HG03025 (cell line): ENCODE data around the gene GTPBP1.
A peak's percentile ranks its signal among the peaks of the same experiment; 100 is the strongest.

Experiments
- ATAC-seq: cut with Tn5 transposase; IDR thresholded peaks from one replicate; pipeline ENCODE4 v1.9.1; 2021; ENCODE audit warnings: mild to moderate bottlenecking, moderate library complexity; ENCODE audit not compliant: unreplicated experiment, low FRiP score

Gene GTPBP1

DNA sequence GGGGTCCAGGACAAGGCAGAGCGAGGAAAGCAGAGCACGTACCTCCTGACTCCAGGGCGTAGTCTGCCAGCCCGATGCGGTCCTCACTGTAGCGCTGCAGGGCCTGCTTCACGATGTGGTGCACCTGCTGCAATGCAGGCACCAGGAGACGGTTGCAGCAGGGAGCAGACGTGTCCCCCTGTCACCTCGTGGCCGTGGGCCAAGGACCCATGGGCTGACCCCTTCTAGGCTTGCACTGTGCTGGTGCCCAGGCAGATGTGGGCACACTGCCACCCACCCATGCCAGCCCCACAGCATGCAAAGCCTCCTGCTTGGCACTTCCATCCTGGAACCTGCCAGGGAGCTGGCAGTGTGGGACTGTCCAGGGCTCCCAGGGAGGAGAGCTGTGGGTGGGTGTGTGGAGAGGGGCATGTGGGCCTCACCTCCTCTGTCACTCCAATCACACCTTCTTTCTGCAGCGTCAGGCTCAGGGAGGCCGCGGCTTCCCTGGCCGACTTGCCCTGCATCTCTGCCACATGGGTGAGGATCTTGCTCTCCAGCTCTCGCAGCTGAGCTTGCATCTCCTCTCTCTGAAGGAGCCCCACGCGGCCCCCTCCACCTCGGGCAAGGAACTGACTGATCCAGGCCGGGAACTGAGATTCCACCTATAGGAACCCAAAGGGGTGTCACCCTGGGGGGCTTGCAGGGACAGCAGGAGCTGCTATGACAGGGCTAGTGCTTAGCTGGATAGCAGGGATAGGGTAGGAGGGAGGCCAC is 33.7 kb downstream of the GTPBP1 start:
- ATAC-seq, result no peak

DNA sequence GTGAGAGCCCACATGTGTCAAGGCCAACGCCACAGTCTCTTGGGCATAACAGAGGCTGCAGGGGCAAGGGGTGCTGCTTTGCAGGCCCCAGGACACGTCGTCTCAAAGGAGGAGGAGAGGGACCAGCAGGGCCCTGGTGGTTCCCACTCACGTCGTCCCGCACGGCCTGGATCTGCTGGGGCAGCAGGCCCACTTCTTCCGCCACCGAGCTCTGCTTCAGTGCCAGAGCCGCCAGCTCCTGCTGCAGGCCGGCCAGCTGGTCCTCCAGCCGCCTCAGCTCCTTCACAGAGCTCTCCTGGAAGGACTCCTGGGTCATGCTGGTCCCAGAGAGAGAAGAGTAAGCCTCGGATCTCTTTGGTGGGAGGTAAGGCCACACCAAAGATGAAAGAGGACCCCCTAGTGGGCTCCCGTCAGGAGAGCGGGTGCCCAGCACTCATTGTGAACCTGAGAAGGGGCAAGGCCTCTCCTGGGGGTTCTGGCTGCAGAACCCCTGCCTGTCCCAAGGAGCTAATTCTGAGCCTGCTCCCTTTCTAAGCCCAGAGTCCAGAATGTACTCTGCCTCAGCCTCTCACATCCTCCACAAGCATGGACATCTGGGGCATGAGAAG is 34.5 kb downstream of the GTPBP1 start:
- no peak for ATAC-seq

DNA sequence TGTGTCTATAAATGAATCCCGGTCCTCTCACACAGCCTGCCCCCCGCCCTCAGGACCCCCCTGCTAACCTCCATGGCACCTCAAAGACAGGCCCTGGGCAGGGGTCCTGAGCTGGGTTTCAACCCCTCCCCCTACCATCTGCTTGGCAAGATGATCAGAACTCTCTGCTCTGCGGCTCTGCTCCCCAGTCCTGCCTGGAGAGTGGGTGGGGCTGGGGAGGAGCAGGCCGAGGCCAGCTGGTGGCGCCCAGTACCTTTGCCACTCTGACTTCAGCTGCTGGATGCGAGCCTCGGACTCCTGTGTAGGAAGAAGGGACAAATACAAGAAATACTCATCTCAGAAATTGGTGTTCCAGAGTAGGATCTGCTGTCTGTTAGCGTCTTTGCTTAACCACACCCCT is 35.0 kb downstream of the GTPBP1 start:
- no peak for ATAC-seq

DNA sequence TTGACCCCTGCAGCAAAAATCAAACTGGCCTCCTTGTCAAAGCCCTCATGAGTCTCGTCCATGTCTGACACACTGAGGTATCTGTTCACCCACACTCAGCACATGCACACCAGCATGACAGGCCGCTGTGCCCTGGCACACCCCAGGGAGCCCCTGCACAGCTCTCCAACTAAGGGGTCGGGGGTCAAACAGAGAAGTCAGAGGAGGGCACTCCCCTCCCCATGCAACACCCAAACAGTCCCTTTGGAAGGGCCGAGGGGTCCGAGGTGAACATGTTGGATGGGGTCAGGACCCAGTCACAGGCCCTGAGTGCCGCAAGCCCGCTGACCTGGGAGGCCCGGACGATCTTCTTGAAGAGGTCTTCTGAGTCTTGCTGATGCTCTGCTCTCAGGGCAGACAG is 35.4 kb downstream of the GTPBP1 start:
- ATAC-seq, result no peak

DNA sequence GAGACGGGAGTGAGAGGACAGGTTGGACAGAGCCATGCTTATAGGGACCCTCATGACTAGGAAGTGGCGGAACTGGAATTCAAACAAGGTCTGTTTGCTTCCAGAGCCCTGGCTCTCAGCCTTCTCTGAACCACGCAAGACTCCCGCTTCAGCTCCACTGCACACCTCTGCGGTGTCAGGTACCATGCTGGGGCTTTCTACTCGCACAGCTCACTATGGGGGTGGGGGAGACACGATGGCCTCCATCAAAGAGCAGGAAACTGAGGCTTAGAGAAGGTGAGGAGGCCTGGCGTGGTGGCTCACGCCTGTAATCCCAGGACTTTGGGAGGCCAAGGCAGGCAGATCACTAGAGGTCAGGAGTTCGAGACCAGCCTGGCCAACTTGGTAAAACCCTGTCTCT is 35.8 kb downstream of the GTPBP1 start:
- ATAC-seq, result no peak

DNA sequence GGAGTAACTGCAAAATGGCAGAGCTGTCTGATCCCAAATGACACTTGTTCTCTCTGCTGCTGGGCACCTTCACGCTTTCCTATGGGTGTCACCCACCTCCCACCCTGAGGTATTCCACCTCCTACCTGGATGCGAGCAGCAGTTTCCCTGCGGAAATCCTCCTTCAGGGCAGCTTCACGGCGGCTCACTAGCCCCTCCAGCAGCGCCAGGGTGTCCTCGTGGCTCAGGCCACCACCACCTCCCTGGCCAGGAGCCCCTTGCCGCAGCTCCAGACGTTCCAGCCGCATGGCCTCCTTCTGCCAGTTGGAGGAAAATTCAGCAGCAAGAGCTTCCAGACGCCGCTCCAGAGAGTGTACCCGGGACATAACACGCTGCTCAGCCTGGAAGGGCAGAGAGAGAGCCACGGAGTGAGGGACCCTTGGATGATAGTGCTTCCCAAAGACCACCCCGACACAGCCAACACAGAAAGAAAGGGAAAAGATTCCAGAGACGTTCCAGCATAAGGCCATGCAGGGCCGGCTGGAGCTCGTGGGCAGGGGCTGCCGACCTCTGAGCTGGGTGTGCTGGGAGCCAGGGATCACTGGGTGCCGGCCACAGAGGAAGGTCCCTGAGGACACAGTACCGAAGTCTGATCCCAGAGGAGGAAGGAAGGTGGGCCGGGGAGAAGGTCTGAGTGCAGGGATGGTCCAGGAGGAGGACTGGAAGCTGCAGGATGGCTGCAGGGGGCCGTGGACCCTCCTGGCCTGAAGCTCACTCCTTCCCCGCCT is 36.6 kb downstream of the GTPBP1 start:
- no peak for ATAC-seq

DNA sequence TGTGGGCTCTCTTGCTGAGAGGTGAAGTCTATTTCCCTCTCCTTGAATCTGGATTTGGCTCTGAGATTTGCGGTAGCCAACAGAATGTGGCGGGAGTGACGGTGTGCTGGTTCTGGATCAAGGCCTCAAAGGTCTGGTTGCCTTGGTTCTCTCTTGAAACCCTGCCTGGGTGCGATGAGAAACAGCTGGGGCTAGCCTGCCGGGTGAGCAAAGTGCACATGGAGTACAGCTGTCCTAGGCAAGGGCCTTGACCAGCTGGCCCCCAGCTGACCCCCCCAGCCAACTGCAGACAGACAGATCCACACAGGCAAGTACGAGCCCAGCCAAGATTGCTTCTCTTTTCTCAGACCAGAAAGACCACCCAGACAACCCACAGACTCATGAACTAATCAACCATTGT is 39.2 kb downstream of the GTPBP1 start:
- no peak for ATAC-seq

DNA sequence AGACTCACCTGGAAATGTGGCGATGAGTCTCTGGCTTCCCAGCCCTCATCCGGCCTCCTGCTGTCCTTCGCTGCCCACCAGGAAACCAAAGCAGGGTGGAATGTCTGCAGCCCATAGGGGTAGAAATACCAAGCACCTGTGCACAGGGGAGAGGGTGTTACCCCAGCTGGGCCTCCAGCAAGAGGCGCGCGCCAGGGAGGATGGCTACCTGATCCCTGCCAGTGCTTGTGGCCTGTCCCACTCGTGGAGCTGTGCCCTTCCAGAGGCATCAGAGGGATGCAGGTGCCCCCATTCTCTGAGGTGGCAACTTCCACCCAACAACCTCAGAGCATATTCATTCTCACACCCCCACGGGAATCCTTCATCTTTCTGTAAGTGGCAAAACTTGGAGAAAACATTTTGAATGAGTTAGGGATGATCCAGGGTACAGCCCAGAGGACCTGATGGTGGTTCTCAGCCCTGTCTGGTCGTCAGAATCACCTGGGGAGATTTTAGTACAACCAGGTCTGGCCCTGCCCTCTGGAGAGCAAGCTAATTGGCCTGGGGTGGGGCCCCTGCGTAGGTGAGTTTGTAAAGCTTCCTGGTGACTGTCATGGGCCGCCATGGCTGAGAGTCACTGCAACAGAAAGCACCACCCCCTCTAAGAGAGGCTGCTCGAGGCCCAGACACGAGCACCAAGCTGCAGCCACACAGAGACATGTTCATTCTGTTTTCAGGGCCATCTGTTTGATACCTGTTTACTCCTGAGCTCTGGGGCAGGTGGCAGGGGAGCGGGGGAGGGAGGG is 40.1 kb downstream of the GTPBP1 start:
- ATAC-seq, result no peak

DNA sequence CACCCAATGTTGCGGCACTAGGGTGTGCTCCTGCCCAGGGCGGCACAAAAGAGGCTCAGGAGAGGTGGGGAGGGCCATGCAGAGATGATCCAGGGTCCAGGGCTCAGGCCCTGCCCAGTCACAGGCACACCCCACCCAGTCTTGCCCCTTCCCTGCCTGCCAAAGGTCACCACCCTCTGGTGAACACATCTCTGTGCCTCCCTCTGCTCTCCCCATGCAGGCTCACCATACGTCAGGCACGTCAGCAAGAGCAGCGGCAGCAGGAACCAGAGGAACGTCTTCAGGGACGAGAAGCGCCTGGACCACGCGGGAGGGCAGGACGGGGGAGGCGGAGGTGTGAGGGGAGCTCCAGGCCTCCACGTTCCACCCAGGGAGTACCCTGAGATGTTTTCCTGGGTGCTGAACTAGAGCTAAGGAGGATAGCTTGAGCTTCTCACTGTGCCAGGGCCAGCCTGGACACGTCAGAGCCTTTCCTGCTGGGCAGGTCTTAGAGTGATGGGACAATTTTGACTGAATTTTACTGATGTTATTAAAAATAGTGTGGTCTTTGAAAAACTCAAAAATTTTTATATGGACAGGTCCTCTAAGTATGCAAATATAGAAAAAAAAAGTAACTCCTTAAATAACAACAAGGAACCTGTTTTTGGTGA is 42.9 kb downstream of the GTPBP1 start:
- no peak for ATAC-seq

DNA sequence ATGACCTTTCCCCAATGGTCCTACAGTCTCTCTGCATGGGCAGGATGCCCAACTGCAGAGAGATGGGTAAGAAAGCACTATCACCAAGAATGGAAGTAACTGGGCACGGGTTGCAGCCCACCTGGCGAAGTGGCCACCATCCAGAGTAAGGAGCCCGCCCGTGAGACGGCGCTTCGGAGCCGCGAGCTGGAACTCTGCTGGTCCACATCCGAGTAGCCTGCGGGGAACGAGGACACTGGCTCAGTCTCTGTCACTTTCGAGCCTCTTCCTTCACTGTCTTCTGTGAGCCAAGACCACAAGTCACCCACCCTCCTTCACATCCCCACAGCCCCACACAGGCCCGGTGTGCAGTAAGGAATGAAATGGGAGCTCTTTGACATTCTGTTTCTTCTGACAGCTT is 44.4 kb downstream of the GTPBP1 start:
- no peak for ATAC-seq

DNA sequence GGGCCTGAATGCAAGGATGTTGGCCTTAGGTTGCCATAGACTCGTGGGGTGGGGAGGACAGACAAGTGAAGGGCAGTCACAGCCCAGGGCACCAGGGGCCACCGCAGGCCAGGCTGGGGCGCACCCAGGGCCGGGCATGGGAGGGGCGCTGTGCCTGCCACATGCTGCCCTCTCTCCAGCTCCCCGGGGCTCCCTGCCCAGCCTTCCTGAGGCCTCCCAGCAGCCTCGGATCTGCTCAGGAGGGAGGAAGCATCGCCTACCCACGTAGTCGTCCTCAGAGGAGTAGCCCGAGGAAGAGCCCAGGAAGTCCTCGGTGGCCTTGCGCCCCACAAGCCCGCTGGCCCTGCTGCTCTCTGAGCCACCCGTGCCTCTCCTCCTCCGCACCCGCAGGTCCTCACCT is 44.9 kb downstream of the GTPBP1 start:
- no peak for ATAC-seq

DNA sequence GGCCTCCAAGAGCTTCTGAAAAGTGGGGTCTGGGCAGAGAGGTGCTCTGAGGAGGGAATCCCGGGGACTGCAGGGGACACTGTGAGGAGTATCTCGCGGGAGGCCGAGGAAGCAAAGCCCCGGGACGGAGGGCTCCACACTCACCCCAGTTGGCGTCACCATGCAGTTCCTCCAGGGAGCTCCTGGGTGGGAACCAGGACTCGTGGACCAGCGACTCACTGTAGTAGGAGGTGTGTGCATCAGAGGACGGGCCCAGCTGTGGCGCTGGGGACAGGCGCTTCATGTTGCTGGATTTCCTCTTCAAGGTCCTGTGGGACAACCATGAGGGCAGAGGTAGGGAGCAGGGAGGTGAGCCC is 45.3 kb downstream of the GTPBP1 start:
- no peak for ATAC-seq

DNA sequence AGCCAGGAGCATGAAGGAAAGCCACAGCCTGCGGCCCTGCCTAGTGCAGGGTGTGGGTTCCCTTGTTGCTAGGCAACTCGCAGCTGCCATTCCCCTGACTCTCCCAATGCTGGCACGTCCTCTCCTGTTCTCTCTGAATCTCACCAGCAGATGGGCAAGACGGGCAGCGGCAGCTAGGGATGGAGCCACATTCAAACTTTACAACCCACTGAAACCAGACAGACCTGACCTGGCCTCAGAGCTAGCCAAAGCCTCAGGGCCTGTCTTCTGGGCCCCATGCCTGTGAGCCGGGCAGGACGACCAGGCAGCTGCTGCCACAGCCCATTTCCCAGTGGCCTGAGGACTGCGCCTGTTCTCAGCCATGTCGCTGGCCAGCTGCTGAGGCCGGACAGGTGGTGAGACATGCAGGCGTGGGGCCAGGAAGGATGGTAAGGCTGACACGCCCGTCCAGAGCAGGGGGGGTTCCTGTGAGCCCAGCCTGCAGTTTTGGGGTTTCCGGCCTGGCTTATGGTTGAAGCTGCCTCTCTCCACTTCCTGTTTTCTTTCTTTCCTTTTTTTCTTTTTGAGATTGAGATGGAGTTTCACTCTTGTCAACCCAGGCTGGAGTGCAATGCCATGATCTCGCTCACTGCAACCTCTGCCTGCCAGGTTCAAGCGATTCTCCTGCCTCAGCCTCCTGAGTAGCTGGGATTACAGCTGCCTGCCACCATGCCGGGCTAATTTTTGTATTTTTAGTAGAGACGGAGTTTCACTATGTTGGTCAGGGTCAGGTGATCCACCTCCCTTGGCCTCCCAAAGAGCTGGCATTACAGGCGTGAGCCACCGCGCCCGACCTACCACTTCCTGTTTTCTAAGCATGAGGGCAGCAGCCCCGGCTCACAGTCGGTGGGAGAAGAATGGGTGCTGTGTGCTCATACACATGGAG is 45.9 kb downstream of the GTPBP1 start:
- no peak for ATAC-seq

DNA sequence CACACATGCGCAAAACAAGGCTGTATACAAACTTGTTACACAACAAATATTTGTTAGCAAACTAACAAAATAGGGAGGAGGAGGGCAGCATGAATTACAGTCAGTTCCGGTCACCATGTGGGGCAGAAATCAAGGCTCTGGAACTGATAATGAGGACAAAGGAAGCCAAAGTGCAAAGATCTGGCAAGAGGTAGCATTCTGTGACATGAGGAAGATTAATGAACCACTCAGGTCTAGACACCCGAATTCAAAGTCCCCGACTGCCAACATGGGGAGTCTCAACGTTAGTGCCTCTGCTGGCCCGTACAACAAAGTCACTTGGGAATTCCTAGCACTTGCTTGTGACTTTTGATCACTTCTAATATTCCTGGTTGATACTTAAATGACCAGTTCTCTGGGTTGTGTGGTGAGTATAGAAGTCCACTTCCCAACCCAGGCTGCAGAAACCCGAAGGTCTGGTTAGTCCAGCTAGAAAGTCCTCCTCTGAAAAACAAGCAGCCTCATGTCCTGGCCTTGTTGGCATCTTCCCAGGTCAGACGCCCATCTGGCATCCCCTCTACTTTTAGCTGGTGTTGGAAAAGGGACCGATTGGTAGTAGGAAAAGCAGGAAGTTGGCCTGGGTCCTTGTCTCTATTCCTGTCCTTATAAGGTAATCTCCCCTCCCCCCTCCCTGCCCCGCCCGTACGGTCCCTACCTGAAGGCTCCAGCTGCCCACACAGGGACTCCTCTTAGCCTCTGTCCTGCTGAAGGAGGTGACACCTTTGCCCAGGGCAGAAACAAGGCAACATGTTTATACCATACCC is 48.4 kb downstream of the GTPBP1 start:
- no peak for ATAC-seq

DNA sequence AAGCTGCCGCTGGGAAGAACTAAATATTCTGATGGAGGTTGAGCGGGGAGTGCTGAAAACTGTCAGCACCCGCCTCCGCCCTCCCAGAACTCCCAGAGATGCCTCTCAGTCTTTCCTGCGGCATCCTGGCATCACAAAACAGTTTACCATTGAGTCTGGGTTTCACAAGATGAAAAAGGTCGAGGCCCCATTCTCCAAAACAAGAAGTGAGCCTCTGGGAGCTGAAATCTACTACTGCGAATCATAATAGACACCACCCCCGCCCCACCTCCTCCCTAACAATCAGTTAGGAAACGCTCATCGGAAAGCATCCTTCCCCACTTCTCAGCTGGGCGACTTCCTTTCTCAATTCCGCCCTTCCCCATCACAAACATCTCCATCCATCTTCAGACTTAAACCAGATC is 49.0 kb downstream of the GTPBP1 start:
- no peak for ATAC-seq

DNA sequence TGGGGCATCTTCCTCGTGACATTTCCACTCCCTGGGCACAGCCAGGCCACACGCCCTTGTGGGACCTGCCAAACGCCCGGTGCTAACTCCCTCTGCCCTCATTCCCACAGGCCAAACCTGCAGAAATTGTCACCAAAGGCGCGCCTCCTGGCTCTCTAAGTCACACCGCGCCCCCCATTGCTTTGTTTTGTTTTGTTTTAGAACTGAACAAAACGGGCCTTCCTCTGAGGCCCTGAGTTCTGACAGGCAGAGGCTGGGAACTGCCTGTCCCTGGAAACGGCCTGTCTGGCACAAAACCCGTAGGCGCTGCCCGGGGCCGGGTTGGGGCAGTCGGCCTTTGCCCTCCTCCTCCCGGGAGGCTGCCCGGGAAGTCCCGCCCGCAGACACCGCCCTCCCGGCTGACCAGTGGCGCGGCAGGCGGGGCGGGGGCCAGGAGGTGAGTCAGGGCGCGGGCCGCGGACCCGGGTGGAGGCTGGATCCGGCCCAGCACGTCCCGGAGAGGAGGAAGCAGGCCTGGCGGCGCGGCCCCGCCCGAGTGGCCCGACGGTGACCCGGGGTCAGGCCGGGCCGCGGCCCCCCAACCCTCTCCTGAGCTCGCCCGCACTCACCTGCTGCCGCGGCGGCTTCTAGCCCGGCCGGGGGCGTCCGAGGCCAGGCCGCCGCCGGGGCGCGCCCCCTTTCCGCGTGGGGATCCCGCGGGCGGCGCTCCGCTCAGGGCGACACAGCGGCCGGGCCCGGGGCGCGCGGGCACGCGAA is 49.6 kb downstream of the GTPBP1 start:
- ATAC-seq, result peak; percentile 10

DNA sequence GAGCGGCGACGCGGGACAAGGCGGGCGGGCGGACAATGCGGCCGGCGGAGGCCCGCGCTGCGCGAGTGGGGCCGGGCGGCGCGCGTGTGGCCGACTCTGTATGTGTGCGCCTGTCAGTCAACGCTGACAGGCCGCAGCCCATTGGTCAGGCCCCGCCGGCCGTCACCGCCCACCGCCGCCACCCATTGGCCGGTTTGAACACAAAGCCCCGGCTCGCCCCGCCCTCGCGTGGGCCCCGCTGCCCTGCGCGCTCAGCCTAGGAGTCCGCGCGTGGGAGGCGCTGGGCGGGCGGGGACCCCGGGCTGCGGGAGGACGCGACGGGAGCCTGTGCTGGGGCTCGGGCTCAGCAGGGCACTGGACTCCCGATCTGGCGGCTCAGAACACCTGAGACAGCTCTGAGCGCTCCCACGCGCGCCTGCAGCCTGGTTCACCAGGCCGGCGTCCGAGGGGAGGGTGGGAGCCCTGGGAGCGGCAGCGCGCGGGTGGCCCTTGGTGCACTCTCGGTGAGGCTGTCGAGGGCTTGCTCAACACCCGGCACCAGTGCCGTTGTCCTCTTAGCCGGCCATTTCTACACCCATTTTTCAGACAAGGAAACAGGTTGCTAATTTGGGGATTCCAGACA is 50.3 kb downstream of the GTPBP1 start, which contains the start of gene SUN2:
TSS of gene SUN2 (minus strand) at position 88 of the 622 bp plus-strand sequence. CDS start 3,370 bp downstream, outside the sequence.
- peak; percentile 51 for ATAC-seq
